GM19324 (cell line): ENCODE data around the gene SCO2.

ENCODE experiments used
- ATAC-seq: cut with Tn5 transposase; IDR thresholded peaks from one replicate; pipeline ENCODE4 v1.9.1; 2021; ENCODE audit warnings: mild to moderate bottlenecking, moderate library complexity; ENCODE audit not compliant: unreplicated experiment, low FRiP score

The SCO2 gene

GRCh38 chr22:50532824-50533796, 7.7 kb upstream of the SCO2 start:
- ATAC-seq, result no peak

GRCh38 chr22:50531962-50532674, 6.7 kb upstream of the SCO2 start:
- ATAC-seq, result no peak

- peak; percentile 32 for ATAC-seq
Observed at GRCh38 chr22:50531546-50531961, 6.2 kb upstream of the SCO2 start.

- no peak for ATAC-seq
Observed at GRCh38 chr22:50530877-50531545, 5.6 kb upstream of the SCO2 start.

- ATAC-seq, result no peak
Observed at GRCh38 chr22:50530580-50530876, 5.1 kb upstream of the SCO2 start.

- peak; percentile 26 for ATAC-seq
Observed at GRCh38 chr22:50529897-50530579, 4.6 kb upstream of the SCO2 start, which contains the start of gene TYMP. Gene TYMP (minus strand): TSS chr22:50530012. CDS start chr22:50529709, 303 bp downstream.

GRCh38 chr22:50529416-50529896, 4.1 kb upstream of the SCO2 start:
- no peak for ATAC-seq

GRCh38 chr22:50528682-50529415, 3.5 kb upstream of the SCO2 start:
- ATAC-seq, result no peak

- ATAC-seq, result no peak
Observed at GRCh38 chr22:50527921-50528681, 2.7 kb upstream of the SCO2 start.

GRCh38 chr22:50526834-50527801, 1.7 kb upstream of the SCO2 start:
- no peak for ATAC-seq

- ATAC-seq, result peak; percentile 31
Observed at GRCh38 chr22:50526108-50526833, 873 bp upstream of the SCO2 start.

- peak; percentile 18 for ATAC-seq
Observed at GRCh38 chr22:50525858-50526107, 385 bp upstream of the SCO2 start.

- ATAC-seq, result no peak
Observed at GRCh38 chr22:50524676-50525103, 708 bp downstream of the SCO2 start.

- no peak for ATAC-seq
Observed at GRCh38 chr22:50523806-50524675, 1.4 kb downstream of the SCO2 start.

GRCh38 chr22:50523458-50523805, 2.0 kb downstream of the SCO2 start:
- ATAC-seq, result no peak

- ATAC-seq, result no peak
Observed at GRCh38 chr22:50522806-50523438, 2.5 kb downstream of the SCO2 start.
